Thyroid gland (tissue), 4 donors: Measurements from ENCODE around the gene SNX33.

Experiments used
- POLR2A ChIP-seq, 2 donors: fragments of 450-650 bp; IDR thresholded peaks; one replicate each; pipeline ENCODE4 v1.6.1; 2017; ENCODE audit warnings: antibody characterized with exemption in 2 of 2, mild to moderate bottlenecking in 2 of 2, moderate library complexity in 1 of 2
- TF ChIP-seq, protein P1 (sequence below), 6 experiments: fragments of 200-600 bp in 3 of 6; fragments of 450-650 bp in 3 of 6; sonication (generic) in 3 of 6; IDR thresholded peaks; one replicate each; pipeline ENCODE4 v1.5.1; 2016 to 2019; ENCODE audit warnings: antibody characterized with exemption in 6 of 6, mild to moderate bottlenecking in 2 of 6, inconsistent platforms in 1 of 6, moderate library complexity in 1 of 6

DNA sequence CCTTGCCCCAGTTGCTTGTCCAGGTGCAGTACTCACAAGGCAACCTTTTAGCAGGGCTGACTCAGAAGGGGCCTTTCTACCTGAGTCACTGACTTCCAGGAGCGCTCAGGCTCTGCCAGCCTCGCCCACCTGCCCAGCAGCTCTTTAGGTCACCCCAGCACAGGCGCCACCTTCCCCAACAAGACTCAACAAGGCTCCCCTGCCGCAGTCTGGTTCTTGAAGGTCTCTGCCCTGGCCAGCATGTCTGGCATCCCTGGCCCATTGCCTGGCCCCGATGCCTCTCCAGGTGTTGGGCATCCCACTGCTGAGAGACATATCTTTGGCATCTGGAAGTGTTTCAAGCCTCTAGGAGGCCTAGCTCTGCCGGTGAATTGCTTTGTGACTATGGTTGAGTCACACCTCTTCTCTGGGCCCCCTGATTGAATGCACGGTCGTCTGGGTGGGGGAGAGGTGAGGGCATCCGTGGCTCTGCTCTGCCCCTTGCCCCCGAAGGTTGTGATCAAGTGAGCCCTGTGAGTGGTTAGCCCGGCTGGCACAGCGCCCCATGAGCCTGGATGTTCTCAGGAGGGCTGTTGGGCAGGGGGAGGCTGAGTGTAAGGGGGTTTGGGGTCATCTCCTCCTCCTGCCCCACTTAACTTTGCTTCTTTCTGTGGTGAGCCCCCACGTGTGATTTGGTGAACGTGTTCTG, 21.6 kb downstream of the SNX33 start:
- TF ChIP-seq, protein P1, sequence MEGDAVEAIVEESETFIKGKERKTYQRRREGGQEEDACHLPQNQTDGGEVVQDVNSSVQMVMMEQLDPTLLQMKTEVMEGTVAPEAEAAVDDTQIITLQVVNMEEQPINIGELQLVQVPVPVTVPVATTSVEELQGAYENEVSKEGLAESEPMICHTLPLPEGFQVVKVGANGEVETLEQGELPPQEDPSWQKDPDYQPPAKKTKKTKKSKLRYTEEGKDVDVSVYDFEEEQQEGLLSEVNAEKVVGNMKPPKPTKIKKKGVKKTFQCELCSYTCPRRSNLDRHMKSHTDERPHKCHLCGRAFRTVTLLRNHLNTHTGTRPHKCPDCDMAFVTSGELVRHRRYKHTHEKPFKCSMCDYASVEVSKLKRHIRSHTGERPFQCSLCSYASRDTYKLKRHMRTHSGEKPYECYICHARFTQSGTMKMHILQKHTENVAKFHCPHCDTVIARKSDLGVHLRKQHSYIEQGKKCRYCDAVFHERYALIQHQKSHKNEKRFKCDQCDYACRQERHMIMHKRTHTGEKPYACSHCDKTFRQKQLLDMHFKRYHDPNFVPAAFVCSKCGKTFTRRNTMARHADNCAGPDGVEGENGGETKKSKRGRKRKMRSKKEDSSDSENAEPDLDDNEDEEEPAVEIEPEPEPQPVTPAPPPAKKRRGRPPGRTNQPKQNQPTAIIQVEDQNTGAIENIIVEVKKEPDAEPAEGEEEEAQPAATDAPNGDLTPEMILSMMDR (IDR thresholded peaks at IDR 0.05): no peak
- TF ChIP-seq POLR2A (IDR thresholded peaks at IDR 0.05): no peak
